Astrocyte of the spinal cord (primary cell): ENCODE data around the gene DMXL1.

Experiments
- DNase-seq: peaks from one replicate; pipeline ENCODE4 v3.0.0; 2011; ENCODE audit warnings: low read depth, low spot score
- H3K4me3 ChIP-seq: 2 replicates; pipeline ENCODE4 v1.5.1; 2011; ENCODE audit warnings: low read depth, mild to moderate bottlenecking, low read length, moderate library complexity
- in situ Hi-C: cut with HindIII; loops from 2 replicates; pipeline ENCODE4 v1.10.0; 2017; ENCODE audit warnings: low sequenced_read_pairs
- TF ChIP-seq, protein P1 (sequence below): IDR thresholded peaks from 2 replicates; pipeline ENCODE4 v1.5.1; 2012; ENCODE audit warnings: low read depth, mild to moderate bottlenecking, low read length, inconsistent platforms

Gene DMXL1

DNA sequence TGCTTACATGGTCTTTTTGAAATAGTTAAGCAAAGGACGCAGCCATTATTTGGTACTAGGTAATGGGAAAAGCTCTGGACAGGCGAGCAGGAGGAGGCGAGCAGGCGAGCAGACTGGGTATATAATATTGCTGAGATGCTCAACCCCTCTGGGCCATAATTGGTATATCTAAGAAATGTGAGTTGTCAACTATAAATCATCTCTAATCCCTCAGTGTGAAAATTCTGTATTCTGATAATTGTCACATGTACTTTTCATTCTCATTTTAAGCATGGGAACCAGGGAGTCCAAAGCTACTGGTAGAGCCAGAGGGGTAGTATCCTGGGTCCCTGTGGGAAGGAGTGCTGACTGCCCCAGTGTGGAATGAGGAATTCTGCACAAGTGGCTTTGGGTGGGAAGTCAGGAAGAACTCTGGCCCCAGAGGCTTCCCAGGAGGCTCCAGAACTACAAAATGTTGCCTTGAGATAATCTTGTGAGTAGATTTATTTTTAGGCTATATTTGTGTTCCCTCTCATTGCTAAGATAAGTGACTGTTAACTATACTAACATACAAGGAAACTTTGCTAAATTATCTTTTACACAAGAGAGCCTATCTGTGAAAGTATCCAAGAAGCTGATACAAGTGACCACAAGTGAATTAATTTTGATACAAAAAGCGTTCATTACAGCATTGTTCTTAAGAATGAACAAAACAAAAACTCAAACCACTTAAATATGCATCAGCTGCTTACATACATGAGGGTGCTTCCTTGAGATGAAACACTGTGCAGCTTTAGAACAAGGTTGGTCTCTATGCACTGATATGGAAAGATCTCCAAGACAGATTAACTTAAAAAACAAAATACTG lies 214.4 kb downstream of the DMXL1 start:
- TF ChIP-seq, protein P1, sequence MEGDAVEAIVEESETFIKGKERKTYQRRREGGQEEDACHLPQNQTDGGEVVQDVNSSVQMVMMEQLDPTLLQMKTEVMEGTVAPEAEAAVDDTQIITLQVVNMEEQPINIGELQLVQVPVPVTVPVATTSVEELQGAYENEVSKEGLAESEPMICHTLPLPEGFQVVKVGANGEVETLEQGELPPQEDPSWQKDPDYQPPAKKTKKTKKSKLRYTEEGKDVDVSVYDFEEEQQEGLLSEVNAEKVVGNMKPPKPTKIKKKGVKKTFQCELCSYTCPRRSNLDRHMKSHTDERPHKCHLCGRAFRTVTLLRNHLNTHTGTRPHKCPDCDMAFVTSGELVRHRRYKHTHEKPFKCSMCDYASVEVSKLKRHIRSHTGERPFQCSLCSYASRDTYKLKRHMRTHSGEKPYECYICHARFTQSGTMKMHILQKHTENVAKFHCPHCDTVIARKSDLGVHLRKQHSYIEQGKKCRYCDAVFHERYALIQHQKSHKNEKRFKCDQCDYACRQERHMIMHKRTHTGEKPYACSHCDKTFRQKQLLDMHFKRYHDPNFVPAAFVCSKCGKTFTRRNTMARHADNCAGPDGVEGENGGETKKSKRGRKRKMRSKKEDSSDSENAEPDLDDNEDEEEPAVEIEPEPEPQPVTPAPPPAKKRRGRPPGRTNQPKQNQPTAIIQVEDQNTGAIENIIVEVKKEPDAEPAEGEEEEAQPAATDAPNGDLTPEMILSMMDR = no peak
- DNase-seq = no peak
- no peak overlapping the region for H3K4me3 ChIP-seq
- in situ Hi-C loops = no loop called here

DNA sequence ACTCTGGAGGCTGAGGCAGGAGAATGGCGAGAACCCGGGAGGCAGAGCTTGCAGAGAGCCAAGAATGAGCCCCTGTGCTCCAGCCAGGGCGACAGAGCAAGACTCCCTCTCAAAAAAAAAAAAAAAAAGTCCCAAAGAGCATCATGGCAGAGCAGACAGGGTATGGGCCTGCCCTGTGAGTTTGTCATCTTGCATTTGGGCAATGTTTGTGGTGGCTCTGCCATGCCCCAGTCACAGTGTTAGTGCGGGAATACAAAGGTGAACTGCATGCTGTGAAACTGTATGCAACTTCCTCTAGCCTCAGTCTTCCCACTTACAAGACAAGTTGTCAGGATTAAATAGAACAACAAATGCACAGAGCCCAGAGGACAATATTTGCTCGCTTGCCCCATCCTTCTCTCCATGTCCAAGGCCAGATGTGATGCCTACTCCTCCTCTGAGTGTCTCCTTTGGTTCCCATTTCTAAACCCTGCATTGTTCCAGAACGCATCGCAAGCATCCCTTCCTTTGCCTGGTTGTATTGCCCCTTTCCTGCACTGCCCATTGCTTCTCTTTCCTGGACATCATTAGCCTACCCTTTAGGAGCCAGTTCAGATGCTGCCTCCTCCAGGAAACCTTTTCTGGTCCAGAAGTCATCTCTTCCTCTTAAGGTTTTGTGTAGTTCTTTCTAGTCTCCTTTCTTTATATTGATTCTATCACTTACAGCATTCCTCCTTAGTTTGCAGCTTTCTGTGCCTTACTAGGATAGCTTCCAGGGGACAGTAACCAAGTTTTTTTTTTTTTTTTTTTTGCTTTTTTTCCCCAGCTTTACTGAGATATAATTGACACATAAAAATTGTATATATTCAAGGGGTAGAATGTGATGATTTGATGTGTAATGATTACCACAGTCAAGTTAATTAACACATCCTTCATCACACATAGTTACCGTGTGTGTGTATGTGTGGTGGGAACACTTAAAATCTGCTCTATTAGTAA lies 215.9 kb downstream of the DMXL1 start:
- TF ChIP-seq, protein P1 = no peak
- DNase-seq = no peak
- in situ Hi-C loops = no loop called here
- H3K4me3 ChIP-seq = no peak overlapping the region

DNA sequence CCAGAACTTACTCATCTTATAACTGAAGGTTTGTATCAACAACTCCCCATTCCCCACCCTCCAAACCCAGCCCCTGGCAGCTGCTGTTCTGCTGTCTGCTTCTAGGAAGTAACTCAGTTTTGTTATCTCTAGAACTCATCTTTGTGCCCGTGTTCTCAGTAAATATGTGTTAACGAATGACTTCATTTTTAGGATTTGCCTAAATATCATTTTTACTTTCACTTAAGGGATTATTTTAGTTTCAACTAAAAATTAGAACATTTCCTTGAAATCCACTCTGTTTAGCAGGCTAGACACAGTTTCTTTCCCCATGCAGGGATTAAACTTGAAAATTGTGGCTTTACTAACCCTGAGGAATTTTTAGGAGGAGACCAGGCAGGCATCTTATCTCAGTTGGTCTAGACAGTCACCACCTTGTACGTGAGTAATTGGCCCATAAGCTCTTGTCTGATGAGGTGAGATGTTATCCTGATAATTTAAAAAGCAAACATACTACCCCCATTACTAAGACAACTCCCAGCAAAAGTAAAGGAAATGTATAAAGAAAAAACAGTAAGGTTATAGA lies 216.7 kb downstream of the DMXL1 start:
- no peak overlapping the region for H3K4me3 ChIP-seq
- TF ChIP-seq, protein P1 = no peak
- DNase-seq = no peak
- in situ Hi-C loops = no loop called here

DNA sequence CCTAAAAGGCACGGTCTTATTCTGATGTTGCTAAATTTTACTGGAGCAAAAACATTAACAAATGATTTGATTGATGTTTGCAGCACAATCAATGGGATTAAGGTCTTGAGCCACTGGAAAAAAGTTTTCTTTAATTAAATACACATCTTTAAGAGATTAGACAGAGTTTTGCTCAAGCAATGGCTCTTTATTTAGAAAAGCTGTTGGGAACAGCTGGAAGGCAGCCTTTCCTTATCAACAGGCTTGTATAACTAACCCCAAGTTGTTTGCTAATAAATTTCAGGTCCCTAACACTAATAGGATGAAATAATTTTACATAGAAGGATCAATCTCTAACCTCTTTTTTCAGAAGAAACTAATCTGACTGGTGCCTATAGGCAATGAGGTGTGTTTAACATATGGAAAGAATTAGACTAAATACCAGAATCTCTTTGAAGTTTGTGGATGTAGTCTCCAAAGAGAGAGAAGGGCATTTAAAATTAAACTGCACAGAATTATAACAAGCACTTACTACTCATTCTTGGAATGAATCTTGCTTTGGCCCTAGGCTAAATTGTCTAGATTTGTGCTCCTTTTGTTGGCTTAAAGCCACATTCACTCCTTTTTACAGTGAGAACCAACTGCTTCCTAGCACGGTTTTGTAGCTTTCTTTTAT lies 217.6 kb downstream of the DMXL1 start:
- in situ Hi-C loops = no loop called here
- TF ChIP-seq, protein P1 = no peak
- H3K4me3 ChIP-seq = no peak overlapping the region
- no peak for DNase-seq

DNA sequence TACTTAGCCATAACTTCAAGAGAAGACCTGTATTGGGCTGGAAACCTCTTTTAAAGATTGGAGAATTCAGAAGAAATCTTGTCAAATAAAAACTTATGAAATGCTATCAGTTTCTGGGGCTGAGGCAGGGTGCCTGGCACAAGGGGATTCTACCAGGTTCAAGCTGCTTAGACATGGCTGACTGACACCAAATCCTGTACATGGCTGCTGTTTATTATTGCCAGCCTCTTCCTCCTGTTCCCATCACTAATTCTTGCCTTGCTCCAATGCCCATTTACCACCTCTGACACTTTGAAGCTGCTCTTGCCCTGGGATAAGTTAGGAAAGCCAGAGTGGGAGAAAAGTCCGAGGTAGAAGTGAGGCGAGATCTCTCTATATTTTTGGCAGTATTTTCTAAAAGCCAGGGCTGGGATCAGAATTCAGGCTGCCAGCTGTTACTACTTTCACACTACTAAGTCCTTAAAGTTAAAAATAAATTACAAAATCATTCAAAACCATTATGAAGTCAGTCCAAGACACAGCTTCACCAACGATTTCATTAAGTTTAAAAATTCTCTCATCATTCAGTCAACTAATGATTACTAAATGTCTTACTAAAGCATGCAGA lies 218.7 kb downstream of the DMXL1 start:
- TF ChIP-seq, protein P1 = no peak
- DNase-seq = no peak
- in situ Hi-C loops = no loop called here
- H3K4me3 ChIP-seq = no peak overlapping the region
